ENCODE results near the gene ANAPC15. TPM values are rescaled to one million over a fixed set of nuclear protein-coding genes. Genes with fewer than 3 reads are reported as not detected.

ANAPC15 gene
- total and polyA plus RNA-seq, 2 of the 13 experiments (the other 11 are each of a cell fraction or from before 2014, with no cell fraction given) = 18.8 to 25.7 TPM

- TF ChIP-seq, protein P1, sequence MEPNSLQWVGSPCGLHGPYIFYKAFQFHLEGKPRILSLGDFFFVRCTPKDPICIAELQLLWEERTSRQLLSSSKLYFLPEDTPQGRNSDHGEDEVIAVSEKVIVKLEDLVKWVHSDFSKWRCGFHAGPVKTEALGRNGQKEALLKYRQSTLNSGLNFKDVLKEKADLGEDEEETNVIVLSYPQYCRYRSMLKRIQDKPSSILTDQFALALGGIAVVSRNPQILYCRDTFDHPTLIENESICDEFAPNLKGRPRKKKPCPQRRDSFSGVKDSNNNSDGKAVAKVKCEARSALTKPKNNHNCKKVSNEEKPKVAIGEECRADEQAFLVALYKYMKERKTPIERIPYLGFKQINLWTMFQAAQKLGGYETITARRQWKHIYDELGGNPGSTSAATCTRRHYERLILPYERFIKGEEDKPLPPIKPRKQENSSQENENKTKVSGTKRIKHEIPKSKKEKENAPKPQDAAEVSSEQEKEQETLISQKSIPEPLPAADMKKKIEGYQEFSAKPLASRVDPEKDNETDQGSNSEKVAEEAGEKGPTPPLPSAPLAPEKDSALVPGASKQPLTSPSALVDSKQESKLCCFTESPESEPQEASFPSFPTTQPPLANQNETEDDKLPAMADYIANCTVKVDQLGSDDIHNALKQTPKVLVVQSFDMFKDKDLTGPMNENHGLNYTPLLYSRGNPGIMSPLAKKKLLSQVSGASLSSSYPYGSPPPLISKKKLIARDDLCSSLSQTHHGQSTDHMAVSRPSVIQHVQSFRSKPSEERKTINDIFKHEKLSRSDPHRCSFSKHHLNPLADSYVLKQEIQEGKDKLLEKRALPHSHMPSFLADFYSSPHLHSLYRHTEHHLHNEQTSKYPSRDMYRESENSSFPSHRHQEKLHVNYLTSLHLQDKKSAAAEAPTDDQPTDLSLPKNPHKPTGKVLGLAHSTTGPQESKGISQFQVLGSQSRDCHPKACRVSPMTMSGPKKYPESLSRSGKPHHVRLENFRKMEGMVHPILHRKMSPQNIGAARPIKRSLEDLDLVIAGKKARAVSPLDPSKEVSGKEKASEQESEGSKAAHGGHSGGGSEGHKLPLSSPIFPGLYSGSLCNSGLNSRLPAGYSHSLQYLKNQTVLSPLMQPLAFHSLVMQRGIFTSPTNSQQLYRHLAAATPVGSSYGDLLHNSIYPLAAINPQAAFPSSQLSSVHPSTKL (CRISPR knock-in tag; IDR thresholded peaks at IDR 0.05) = peak; percentile 33; the same call in 1 of the 2 replicates
- TF ChIP-seq ZBTB25 (CRISPR knock-in tag; IDR thresholded peaks at IDR 0.05) (no peak), JUNB (CRISPR knock-in tag; IDR thresholded peaks at IDR 0.05; ENCODE audit: borderline replicate concordance) (no peak), ZNF275 (CRISPR knock-in tag; IDR thresholded peaks at IDR 0.05; ENCODE audit: borderline replicate concordance) (no peak), RXRA (CRISPR knock-in tag; IDR thresholded peaks at IDR 0.05) (peak; percentile 37), HOXA9 (CRISPR knock-in tag; IDR thresholded peaks at IDR 0.05; ENCODE audit: borderline replicate concordance) (no peak), CBX5 (CRISPR knock-in tag; IDR thresholded peaks at IDR 0.05; ENCODE audit: borderline replicate concordance) (no peak), RBAK (CRISPR knock-in tag; IDR thresholded peaks at IDR 0.05) (no peak), ZNF367 (CRISPR knock-in tag; IDR thresholded peaks at IDR 0.05; ENCODE audit: borderline replicate concordance) (no peak)
- TF ChIP-seq, protein P2, sequence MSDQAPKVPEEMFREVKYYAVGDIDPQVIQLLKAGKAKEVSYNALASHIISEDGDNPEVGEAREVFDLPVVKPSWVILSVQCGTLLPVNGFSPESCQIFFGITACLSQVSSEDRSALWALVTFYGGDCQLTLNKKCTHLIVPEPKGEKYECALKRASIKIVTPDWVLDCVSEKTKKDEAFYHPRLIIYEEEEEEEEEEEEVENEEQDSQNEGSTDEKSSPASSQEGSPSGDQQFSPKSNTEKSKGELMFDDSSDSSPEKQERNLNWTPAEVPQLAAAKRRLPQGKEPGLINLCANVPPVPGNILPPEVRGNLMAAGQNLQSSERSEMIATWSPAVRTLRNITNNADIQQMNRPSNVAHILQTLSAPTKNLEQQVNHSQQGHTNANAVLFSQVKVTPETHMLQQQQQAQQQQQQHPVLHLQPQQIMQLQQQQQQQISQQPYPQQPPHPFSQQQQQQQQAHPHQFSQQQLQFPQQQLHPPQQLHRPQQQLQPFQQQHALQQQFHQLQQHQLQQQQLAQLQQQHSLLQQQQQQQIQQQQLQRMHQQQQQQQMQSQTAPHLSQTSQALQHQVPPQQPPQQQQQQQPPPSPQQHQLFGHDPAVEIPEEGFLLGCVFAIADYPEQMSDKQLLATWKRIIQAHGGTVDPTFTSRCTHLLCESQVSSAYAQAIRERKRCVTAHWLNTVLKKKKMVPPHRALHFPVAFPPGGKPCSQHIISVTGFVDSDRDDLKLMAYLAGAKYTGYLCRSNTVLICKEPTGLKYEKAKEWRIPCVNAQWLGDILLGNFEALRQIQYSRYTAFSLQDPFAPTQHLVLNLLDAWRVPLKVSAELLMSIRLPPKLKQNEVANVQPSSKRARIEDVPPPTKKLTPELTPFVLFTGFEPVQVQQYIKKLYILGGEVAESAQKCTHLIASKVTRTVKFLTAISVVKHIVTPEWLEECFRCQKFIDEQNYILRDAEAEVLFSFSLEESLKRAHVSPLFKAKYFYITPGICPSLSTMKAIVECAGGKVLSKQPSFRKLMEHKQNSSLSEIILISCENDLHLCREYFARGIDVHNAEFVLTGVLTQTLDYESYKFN (CRISPR knock-in tag; conservative IDR thresholded peaks at IDR 0.05) = peak; percentile 56
- TF ChIP-seq, protein P3, sequence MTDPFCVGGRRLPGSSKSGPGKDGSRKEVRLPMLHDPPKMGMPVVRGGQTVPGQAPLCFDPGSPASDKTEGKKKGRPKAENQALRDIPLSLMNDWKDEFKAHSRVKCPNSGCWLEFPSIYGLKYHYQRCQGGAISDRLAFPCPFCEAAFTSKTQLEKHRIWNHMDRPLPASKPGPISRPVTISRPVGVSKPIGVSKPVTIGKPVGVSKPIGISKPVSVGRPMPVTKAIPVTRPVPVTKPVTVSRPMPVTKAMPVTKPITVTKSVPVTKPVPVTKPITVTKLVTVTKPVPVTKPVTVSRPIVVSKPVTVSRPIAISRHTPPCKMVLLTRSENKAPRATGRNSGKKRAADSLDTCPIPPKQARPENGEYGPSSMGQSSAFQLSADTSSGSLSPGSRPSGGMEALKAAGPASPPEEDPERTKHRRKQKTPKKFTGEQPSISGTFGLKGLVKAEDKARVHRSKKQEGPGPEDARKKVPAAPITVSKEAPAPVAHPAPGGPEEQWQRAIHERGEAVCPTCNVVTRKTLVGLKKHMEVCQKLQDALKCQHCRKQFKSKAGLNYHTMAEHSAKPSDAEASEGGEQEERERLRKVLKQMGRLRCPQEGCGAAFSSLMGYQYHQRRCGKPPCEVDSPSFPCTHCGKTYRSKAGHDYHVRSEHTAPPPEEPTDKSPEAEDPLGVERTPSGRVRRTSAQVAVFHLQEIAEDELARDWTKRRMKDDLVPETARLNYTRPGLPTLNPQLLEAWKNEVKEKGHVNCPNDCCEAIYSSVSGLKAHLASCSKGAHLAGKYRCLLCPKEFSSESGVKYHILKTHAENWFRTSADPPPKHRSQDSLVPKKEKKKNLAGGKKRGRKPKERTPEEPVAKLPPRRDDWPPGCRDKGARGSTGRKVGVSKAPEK (CRISPR knock-in tag; IDR thresholded peaks at IDR 0.05; ENCODE audit: borderline replicate concordance) = no peak
These were observed 31.9 kb downstream of the ANAPC15 start, which contains the start of the genes LRRC51 and NUMA1 (continued) for GRCh38 chr11:72080326-72081183.
